Spleen (tissue), 11 donors: ENCODE results near the gene GLB1L. TPM values are rescaled to one million over a fixed set of nuclear protein-coding genes. Genes with fewer than 3 reads are reported as not detected.
"Not testable (repeated sequence)": the region's sequence is repeated elsewhere in the genome, so short reads cannot be mapped to it uniquely, and the experiment has no call there.

Experiments
- DNase-seq: peaks from one replicate; pipeline ENCODE4 v3.0.0-alpha.2; 2020
- H3K27ac ChIP-seq, 8 donors: fragments of 200-600 bp; sonication (generic) in 7 of 8; 1 replicate in 4 of 8; 2 replicates in 4 of 8; pipeline versions ENCODE4 v1.5.0 to v1.8.0; 2016 to 2021; ENCODE audit warnings: inconsistent platforms in 4 of 8, mild to moderate bottlenecking in 4 of 8, moderate library complexity in 1 of 8
- H3K27me3 ChIP-seq, 7 donors: fragments of 200-600 bp; sonication (generic) in 6 of 7; replicated peaks in 1 of 7; 1 replicate in 4 of 7; 2 replicates in 3 of 7; pipeline versions ENCODE4 v1.5.0 to v1.8.0; 2016 to 2021; ENCODE audit warnings: inconsistent platforms in 3 of 7, mild to moderate bottlenecking in 1 of 7
- H3K36me3 ChIP-seq, 6 donors: fragments of 200-600 bp; sonication (generic) in 5 of 6; 1 replicate in 4 of 6; 2 replicates in 2 of 6; pipeline versions ENCODE4 v1.5.0 to v1.8.0; 2016 to 2021; ENCODE audit warnings: inconsistent platforms in 2 of 6
- H3K4me1 ChIP-seq, 6 donors: fragments of 200-600 bp; sonication (generic) in 5 of 6; 1 replicate in 3 of 6; 2 replicates in 3 of 6; pipeline versions ENCODE4 v1.5.0 to v1.8.0; 2016 to 2021; ENCODE audit warnings: inconsistent platforms in 3 of 6
- H3K4me3 ChIP-seq, 8 donors: fragments of 200-600 bp; sonication (generic) in 7 of 8; 1 replicate in 4 of 8; 2 replicates in 4 of 8; pipeline versions ENCODE4 v1.5.0 to v1.8.0; 2016 to 2021; ENCODE audit warnings: inconsistent platforms in 4 of 8, mild to moderate bottlenecking in 4 of 8, moderate library complexity in 2 of 8
- H3K9me3 ChIP-seq, 8 donors: fragments of 200-600 bp; sonication (generic) in 7 of 8; 1 replicate in 4 of 8; 2 replicates in 4 of 8; pipeline versions ENCODE4 v1.5.0 to v1.8.0; 2016 to 2021; ENCODE audit warnings: inconsistent platforms in 4 of 8
- POLR2A ChIP-seq, 3 donors: fragments of 450-650 bp; IDR thresholded peaks; one replicate each; pipeline ENCODE4 v1.5.1; 2017; ENCODE audit warnings: antibody characterized with exemption in 3 of 3, mild to moderate bottlenecking in 1 of 3
- POLR2AphosphoS5 ChIP-seq, 3 donors: sonication (generic); formaldehyde crosslinking; IDR thresholded peaks; one replicate each; pipeline ENCODE4 v1.5.1; 2017; ENCODE audit warnings: antibody characterized with exemption in 3 of 3
- WGBS, 5 donors: extraction: QIAGEN DNeasy Blood & Tissue Kit in 3 of 5; methylation state at CpG; one replicate each; pipeline versions ENCODE4 v1.1.5 to v1.1.7; 2013 to 2018; 5-methylcytosine and 5-hydroxymethylcytosine counted together
- intact Hi-C: fragments of 100-400 bp; cut with DNase I; formaldehyde crosslinking; loops from one replicate; pipeline ENCODE4 v1.15.0; 2023; ENCODE audit warnings: low total_unique reads
- polyA plus RNA-seq, 3 donors: library from polyadenylated mRNA; stranded (reverse); fragments of 200-250 nt; gene quantifications; one replicate each; pipeline ENCODE4 v1.2.1, GENCODE V29; 2013
- total RNA-seq, 7 donors: library from RNA; depleted of rRNA in 3 of 7; stranded (reverse); fragments of >200 nt in 3 of 7; fragmentation: NEBNext Ultra II Directional in 4 of 7; extraction: Animal tissue kit (Norgen Biotek cat#: 25700) in 4 of 7; gene quantifications; one replicate each; pipeline versions ENCODE4 v1.1.0 to v1.2.1, GENCODE V29; 2016 to 2021
- TF ChIP-seq, protein P1 (sequence below), 11 experiments: fragments of 200-600 bp in 7 of 11; fragments of 450-650 bp in 4 of 11; sonication (generic) in 4 of 11; IDR thresholded peaks in 8 of 11; conservative IDR thresholded peaks in 3 of 11; 1 replicate in 7 of 11; 2 replicates in 4 of 11; pipeline versions ENCODE4 v1.4.0 to v1.8.0; 2016 to 2021; ENCODE audit warnings: antibody characterized with exemption in 11 of 11, inconsistent platforms in 4 of 11, mild to moderate bottlenecking in 1 of 11
- donor health status: healthy with polysubstance abuse.
- donor health status: DM: no; HTN: no; CAD: no; lungs with moderate emphysema.
- donor health status: DM: no; HTN: no; CAD: no.
- donor health status: Bipolar disorder and iron deficiency.
- donor health status: healthy.
- donor health status: DM: no; HTN: no; CAD: no.
- donor health status: DM: yes; HTN: yes; CAD: no.

The GLB1L gene
- total and polyA plus RNA-seq, 10 donors, result 2.3 to 9.6 (median 7.5) TPM

DNA sequence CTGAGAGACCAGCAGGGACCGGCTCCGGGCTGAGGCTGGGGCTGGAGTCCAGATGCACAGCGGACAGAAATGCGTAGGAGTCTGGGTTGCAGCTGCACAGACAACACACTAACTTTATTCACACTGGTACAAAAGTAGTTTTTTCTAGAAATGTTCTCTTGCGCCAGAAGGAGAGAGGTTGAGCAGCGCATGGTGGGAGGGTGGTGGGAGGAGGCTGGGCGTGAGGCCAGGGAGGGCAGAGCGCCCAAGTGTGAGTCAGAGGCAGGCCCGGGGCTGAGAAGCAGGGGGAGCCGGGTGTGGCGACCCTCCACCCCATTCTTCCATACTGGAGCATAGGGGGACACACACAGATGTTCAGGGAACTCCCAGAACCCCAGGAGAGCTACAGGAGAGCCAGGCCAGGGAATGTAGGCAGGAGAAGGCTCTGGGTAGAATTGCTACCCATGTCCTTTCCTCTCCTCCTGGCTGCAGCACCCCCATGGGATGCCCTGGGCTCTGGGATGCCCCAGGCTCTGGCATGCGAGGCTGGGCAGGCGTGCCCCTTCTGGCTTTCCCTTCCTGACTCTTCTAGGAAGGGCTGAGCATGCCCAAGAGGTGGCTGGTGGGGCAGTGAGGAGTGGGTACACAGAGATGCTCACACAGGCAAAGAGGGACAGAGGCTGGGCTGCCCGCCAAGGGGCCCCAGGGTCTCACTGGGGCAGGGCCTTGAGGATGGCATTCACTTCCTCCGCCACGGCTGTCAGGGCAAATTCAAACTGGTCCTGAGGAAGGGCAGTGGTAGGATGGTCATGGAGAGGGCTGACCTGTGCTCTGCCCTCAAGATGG is 44.5 kb upstream of the GLB1L start:
- H3K4me3 ChIP-seq, result no peak overlapping the region
- no peaks in the 10 kb centered on the region for H3K27me3 ChIP-seq
- intact Hi-C loops, result loop anchor here (5.0 kb wide), 1 partner anchor 127 kb away; the partner anchor contains the start of gene NHEJ1
- no peaks in the 10 kb centered on the region for H3K9me3 ChIP-seq
- peaks cover 0 to 36% (median 16%) of the 10 kb centered on the region in 6 donors for H3K4me1 ChIP-seq
- peaks cover 0 to 23% (median 14%) of the 10 kb centered on the region in 6 donors for H3K36me3 ChIP-seq
- TF ChIP-seq POLR2AphosphoS5 (IDR thresholded peaks at IDR 0.05) (peak; percentile 56 to 70 (median 65)), POLR2A (IDR thresholded peaks at IDR 0.05) (no peak)
- TF ChIP-seq, protein P1, sequence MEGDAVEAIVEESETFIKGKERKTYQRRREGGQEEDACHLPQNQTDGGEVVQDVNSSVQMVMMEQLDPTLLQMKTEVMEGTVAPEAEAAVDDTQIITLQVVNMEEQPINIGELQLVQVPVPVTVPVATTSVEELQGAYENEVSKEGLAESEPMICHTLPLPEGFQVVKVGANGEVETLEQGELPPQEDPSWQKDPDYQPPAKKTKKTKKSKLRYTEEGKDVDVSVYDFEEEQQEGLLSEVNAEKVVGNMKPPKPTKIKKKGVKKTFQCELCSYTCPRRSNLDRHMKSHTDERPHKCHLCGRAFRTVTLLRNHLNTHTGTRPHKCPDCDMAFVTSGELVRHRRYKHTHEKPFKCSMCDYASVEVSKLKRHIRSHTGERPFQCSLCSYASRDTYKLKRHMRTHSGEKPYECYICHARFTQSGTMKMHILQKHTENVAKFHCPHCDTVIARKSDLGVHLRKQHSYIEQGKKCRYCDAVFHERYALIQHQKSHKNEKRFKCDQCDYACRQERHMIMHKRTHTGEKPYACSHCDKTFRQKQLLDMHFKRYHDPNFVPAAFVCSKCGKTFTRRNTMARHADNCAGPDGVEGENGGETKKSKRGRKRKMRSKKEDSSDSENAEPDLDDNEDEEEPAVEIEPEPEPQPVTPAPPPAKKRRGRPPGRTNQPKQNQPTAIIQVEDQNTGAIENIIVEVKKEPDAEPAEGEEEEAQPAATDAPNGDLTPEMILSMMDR (IDR thresholded peaks at IDR 0.05 in 8 of 11, conservative IDR thresholded peaks at IDR 0.05 in 3 of 11), result no peak
- 48 to 74% (median 68%) methylated on average over 15 to 16 of the region's 16 CpGs for WGBS, 5 donors
- peak; percentile 75 for DNase-seq
- peak overlapping the region in 6 of 8 donors; percentile 3 to 67 (median 42) for H3K27ac ChIP-seq

DNA sequence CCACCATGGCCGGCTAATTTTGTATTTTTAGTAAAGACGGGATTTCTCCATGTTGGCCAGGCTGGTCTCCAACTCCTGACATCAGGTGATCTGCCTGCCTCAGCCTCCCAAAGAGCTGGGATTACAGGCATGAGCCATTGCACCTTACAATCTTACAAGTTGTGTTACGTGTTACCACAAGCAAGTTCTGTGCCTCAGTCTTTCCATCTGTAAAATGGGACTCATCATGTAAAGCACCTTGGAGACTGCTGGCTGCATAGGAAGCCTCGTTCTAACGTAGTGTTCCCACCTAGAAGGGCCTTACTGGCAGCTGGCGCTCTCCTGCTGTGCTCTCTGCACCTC is 43.9 kb upstream of the GLB1L start:
- Histone ChIP-seq H3K9me3 (no peaks in the 10 kb centered on the region), H3K27ac (peak overlapping the region in 4 of 8 donors; percentile 14 to 67 (median 50)), H3K27me3 (no peaks in the 10 kb centered on the region), H3K4me3 (no peak overlapping the region), H3K4me1 (peaks cover 0 to 35% (median 14%) of the 10 kb centered on the region in 6 donors), H3K36me3 (peaks cover 0 to 28% (median 20%) of the 10 kb centered on the region in 6 donors)
- 71 to 95% (median 85%) methylated on average over 6 of the region's 6 CpGs for WGBS, 5 donors
- TF ChIP-seq POLR2A (IDR thresholded peaks at IDR 0.05) (no peak), POLR2AphosphoS5 (IDR thresholded peaks at IDR 0.05) (no peak)
- TF ChIP-seq, protein P1 (IDR thresholded peaks at IDR 0.05 in 8 of 11, conservative IDR thresholded peaks at IDR 0.05 in 3 of 11), result no peak
- DNase-seq, result no peak
- intact Hi-C loops, result no loop called here

DNA sequence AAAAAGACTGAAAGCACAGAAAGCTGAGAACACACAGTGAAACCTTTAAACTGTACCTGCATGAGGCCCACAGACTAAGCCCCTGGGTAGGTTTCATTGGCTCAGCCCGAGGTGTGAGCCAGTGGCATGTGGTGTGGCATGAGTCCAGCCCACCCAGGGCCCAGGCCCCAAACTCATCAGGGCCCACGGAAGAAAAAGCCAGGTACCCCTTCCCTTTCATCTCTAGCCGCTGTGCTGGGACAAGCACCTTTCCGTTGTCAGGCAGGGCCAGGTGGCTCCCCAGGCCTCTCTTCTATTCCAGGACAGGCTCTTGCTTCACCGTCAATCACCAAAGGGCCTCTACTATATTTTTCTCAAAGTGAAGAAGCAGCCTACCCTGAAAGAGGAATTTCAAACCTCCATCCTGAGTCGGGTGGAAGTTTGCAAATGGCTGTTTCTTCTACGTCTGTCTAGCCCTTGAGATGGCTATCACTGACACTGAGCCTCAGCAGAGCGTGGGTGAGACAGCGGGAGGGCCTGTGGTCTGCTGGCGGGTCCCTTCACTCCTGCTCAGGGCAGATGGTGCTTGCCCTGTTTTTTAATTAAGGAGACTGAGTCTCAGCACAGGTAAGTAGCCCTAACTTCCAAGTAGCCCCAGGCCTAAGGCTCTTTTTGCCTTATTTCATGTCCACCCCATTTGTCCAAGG is 42.5 kb upstream of the GLB1L start:
- peaks cover 0 to 35% (median 15%) of the 10 kb centered on the region in 6 donors for H3K4me1 ChIP-seq
- DNase-seq, result no peak
- no peak overlapping the region for H3K27ac ChIP-seq

GRCh38 chr2:219287116-219287440 is 41.8 kb upstream of the GLB1L start:
- H3K9me3 ChIP-seq, DNase-seq, H3K27me3 ChIP-seq, intact Hi-C loops, H3K4me3 ChIP-seq: not testable (repeated sequence)
- Histone ChIP-seq H3K27ac (peak overlapping the region in 2 of 8 donors; percentile 29 to 45), H3K36me3 (peaks cover 0 to 49% (median 39%) of the 10 kb centered on the region in 6 donors), H3K4me1 (peaks cover 0 to 41% (median 18%) of the 10 kb centered on the region in 6 donors)
- WGBS, 5 donors, result 88 to 90% (median 89%) methylated on average over 6 of the region's 6 CpGs

More for the DNA sequence above, 42.5 kb upstream of the GLB1L start:
- H3K27me3 ChIP-seq, result no peaks in the 10 kb centered on the region
- peaks cover 0 to 43% (median 33%) of the 10 kb centered on the region in 6 donors for H3K36me3 ChIP-seq
- TF ChIP-seq POLR2A (IDR thresholded peaks at IDR 0.05) (no peak), POLR2AphosphoS5 (IDR thresholded peaks at IDR 0.05) (no peak)
- TF ChIP-seq, protein P1 (IDR thresholded peaks at IDR 0.05 in 8 of 11, conservative IDR thresholded peaks at IDR 0.05 in 3 of 11), result no peak
- H3K4me3 ChIP-seq, result no peak overlapping the region
- intact Hi-C loops, result no loop called here
- 72 to 79% (median 78%) methylated on average over 10 of the region's 10 CpGs for WGBS, 5 donors
- no peaks in the 10 kb centered on the region for H3K9me3 ChIP-seq
